ENCODE data around the gene ZNF423.
"Not testable (repeated sequence)": the region's sequence is repeated elsewhere in the genome, so short reads cannot be mapped to it uniquely, and the experiment has no call there.

ZNF423 gene

DNA sequence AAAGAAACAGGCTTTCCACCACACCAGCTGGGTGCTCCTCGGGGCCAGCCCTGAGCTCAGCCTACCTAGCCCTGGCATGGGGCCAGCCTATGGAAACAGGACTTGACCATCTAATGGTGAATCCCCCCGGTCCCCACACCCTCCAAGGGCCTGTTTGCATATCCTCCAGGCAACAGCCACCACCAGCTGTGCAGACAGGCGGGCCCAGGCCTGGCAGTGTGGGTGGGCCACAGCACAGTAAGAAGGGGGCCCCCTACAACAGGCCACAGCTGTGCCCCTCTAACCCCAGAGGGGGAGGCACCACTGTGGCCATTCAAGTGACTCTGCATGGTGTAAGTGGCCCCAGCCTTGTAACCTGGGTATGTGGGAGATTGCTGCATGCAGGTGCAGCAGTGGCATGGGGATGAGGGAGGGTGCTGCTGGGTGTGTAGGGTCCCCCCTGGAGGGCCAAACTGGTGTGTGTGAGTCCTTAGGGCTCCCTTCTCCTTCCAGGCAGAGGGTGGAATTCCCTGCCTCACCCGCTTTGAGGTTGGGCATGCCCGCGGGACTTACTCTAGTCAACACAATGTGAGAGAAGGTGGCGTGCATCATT, 334.1 kb downstream of the ZNF423 start:
- Histone ChIP-seq H3K4me3 (no peak overlapping the region), H3K27ac (no peak overlapping the region)

DNA sequence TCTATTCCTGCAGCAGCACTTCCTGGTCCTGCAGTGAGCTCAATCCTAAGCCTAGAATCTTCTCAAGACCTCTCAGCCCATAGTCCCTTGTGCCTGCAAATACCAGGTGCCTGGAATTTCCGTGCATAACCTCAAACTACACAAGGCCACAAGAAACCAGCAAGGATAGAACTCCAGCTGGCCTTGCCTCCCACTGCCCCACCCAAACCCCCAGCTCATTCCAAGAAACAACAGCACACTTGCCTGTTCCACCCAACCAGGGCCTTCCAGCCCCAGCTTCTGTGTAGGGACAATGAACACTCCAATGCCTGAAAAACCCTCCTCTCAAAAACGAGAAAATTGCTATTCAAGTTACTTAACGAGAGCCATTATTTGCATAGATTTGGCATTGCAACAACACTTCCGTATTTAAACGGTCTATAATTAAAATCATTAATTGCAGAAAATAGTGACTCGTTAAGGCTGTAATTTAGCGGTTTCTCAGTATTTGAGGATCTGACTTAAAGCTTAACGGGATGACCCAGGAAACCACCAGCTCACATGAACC, 335.3 kb downstream of the ZNF423 start:
- Histone ChIP-seq H3K4me3 (no peak overlapping the region), H3K27ac (no peak overlapping the region)

DNA sequence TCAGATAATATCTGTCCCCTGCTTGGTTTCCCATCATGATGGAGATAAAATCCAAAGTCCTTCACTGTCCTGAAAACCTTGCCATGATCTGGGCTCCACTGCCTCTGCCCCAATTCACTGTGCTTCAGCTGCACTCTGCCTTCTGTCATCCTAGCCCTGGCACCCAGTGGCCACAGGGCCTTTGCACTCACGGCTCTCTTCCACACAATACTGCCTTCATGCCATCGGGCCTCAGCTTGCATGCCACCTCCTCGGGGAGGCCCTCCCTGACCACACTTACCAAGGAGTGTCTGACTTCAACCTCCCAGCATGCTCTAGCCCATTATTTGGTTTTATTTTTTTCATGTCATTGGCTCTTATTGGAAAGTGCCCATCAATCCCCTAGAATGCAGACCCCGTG, 336.2 kb downstream of the ZNF423 start:
- Histone ChIP-seq H3K4me3 (no peak overlapping the region), H3K27ac (no peak overlapping the region)

DNA sequence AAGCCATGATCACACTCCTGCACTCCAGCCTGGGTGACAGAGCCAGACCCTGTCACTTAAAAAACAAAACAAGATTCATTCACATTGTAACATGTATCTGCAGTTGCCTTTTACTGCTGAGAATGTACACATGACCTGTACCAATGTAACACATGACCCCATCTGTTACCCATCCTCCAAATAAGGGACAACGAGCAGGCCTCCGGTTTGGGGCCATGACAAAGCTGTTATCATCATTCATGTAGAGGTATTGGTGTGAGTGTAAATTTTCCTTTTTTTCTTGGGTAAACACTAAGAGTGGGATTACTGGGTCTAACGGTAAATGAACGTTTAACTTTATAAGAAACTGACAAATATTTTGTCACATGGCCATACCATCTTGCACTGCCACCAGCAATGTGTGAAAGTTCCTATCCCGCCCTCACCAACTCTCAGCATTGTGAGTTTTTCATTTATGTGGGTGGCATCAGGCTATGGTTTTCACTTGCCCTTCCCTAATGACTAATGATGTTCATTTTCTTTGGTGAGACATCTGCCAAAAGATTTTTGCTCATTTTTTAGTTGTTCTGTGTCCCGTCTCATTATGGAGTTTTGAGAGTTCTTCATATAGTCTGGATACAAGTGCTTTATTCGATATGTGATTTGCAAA, 336.8 kb downstream of the ZNF423 start:
- H3K4me3 ChIP-seq = no peak overlapping the region
- no peak overlapping the region for H3K27ac ChIP-seq

DNA sequence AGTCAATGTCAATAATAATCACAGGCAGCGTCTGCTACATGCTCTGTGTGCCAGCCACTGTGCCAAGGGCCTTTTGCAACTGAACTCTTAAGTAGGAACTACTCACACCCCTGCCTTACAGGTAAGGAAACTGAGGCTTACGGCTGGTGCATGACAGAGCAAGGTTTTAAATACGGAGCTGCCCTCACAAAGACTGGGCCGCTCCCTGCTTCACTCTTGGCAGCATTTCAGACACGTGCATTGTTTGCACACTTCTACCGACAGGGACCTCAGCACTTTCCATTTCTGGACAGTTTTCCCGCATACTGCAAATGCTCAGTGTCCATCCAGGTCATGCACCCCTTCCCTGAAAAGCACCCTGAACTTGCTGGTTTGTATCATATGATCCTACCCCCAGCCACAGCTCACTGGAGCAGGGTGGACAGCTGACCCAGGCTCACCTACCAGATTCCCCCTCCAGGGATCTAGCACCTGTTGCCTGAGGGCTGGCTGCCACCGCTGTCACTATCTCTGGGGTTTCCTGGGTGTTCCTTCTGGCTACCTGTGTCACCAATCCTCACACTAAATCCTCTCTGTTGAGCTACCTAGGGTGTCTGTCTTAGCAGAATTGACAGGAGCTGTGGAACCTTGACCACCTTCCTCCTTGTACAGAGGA, 339.4 kb downstream of the ZNF423 start:
- Histone ChIP-seq H3K4me3 (no peak overlapping the region), H3K27ac (no peak overlapping the region)

DNA sequence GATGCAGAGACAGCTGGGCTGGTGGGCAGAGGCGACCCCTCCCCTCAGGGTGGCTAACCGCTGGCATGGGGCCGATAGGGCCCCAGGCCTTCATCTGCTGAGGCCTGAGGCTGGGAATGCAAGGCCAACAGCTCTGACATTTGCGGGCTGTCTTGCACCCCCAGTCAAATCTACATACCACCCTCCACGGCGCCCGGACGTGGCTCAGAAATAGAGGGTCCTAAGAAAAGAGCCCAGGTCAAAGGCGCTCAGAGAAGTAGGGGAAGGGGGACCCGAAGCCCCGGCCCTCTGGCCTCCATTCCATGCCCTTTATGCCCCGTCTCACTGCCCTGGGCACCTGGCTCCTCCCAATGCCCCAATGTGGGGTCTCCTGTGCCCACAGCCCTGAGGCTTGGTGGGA, 340.1 kb downstream of the ZNF423 start:
- no peak overlapping the region for H3K4me3 ChIP-seq
- H3K27ac ChIP-seq = no peak overlapping the region

DNA sequence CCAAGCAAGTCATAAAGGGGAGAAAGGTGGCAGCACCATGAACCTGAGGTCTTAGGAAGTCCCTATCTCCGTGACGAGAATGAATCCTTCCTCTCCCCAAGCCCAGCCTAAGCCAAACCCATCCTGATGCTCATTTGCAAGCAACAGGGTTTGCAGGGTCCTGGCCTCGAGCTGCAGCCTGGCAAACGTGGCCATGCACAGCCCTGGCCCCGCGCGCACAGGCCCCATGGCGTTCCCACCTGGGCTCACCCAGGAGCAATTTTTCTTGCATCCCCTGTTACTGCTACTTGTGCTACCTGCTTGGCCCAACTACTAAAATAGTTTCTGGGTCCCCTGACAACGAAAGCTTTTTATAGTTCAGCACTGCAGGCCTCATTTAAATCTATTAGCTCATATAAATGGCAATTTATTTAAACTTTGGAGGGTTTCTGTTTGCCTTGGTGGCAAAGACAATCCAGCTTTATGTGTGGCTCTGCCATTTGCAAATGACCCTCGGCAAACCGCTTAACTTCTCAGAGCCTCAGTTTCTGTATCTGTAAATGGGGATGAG, 340.8 kb downstream of the ZNF423 start:
- Histone ChIP-seq H3K4me3 (no peak overlapping the region), H3K27ac (no peak overlapping the region)

DNA sequence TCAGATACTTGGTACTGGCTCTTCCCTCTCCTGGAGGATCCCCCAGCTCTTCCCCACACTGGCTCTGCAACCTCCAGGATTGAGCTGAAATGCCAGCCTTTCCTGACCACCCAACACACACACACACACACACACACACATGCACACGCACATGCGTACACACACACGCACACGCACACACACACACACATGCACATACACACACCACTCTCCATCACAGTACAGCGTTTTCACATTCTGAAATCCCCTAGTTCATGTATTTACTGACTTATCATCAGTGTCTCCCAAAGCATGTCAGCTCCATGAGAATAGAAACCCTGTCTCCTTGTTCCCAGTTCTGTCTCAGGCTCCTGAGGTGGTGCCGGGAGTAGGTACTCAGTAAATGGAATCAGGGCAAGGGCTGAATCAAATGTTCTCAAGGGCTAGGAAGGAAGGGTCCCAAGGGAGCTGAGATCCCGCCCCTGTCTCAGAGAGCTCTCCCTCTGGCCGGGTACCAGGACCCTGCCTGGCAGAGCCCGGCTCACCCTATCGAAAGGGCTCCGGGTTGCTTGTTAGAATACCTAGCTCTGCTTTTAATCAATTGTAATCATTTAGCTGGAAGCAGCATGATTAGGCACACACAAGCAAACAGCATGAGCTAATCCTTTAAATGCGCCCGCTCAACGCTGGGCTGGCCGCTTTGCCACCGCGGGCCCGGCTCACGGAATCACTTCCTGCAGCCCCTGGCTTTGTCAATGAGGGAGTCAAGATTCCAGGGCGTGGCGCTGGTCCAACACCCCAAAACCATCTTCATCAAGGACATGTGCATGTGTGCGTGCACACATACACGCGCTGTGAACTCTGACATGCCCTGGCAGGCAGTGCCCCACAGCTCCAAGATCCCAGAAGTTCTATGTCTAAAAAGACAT, 341.6 kb downstream of the ZNF423 start:
- Histone ChIP-seq H3K4me3 (no peak overlapping the region), H3K27ac (no peak overlapping the region)

DNA sequence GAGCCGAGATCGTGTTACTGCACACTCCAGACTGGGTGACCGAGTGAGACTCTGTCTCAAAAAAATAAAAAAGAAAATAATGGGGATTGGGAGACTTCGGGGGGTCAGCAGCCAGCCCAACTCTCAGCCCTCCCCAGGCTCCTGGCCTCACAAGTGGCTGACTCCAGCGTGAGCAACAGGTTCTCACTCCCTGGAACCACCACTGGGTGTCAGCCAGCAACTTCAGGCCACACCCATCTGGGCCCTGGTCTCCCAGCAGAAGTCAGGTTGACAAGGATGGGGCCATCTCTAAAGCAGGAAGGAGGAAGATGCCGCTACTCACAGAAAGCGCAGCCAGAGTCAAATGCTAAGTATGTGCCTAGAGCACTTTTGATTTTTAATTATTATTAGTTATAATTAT, 342.9 kb downstream of the ZNF423 start:
- Histone ChIP-seq H3K4me3 (no peak overlapping the region), H3K27ac (no peak overlapping the region)

DNA sequence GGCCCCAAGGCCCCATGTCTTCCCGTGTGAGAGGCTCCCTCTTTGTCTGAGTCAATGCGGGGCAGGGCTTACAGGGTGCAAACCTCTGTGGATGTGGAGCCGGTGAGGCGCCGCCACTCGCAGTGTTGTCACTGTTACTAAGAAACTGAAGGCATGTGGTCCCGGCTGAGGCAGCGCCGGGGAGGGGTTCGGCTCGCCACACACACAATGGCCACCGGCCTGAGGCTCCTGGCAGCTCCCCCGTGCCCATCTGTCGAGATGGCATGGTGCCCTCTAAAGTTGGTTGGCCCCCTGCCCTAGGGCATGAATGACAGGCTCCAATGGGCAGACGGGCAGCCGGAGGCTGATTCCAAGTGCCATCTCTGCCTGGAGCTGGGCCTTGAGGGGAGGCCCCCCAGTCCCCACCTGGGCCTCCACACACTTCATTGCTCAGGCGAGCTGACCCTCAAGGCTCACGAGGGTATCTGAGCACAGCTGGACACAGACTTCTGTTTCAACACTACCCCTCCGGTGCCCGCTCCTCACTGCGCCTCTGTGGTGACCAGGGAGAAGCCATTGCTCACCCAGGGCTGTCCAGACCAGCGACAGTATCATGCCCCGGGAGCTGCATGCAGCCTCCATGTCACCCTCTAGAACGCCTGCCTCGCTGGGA, 345.1 kb downstream of the ZNF423 start:
- no peak overlapping the region for H3K4me3 ChIP-seq
- no peak overlapping the region for H3K27ac ChIP-seq

DNA sequence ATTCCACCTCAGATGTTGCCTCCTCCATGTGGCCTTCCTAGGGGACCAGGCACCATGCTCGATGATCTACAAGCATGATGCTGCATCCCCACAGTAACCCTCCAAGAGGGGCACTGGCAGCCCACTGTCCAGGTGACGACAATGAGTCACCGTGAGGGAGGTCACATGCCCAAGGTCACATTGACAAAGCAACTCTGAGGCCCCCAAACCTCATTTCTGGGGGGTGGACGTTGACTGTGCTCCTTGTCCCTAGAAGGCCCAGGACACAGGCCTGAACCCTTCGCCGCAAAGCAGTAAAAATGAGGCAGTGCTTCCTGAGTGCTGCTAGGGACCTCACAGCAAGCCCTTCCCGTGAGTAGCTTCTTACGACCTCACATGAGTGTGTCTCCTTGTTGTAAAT, 345.8 kb downstream of the ZNF423 start:
- no peak overlapping the region for H3K27ac ChIP-seq
- no peak overlapping the region for H3K4me3 ChIP-seq

DNA sequence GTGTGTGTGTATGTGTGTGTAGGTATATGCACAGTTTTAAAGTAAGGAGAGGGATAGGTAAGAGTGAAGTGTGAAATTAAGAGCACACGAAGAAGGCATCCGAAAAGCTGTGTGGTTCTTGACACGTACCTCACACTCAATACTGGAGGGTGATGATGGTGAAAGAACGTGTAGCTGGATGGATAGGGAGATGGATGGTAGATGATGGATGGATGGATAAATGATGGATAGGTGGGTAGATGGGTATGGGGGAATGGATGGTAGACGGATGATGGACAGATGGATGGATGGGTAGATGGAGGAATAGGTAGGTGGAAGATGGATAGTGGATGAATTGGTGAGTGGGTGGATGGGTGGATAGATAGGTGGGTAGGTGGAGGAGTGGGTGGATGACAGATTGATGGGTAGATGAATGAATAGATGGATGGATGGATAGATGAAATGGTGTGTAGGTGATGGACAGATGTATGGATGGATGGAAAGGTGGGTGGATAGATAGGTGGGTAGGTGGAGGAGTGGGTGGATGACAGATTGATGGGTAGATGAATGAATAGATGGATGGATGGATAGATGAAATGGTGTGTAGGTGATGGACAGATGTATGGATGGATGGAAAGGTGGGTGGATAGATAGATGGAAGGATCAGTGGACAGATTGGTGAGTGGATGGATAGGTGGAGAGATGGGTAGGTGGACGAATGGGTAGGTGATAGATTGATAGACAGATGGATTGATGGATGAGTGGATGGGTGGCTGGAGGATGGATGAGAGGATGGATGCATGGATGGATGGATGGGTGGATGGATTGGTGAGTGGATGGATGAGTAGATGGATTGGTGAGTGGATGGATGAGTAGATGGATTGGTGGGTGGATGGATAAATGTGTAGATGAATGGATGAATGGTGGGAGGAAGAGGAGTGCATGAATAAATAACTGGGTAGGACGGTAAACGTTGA, 349.6 kb downstream of the ZNF423 start:
- H3K4me3 ChIP-seq, H3K27ac ChIP-seq: not testable (repeated sequence)

DNA sequence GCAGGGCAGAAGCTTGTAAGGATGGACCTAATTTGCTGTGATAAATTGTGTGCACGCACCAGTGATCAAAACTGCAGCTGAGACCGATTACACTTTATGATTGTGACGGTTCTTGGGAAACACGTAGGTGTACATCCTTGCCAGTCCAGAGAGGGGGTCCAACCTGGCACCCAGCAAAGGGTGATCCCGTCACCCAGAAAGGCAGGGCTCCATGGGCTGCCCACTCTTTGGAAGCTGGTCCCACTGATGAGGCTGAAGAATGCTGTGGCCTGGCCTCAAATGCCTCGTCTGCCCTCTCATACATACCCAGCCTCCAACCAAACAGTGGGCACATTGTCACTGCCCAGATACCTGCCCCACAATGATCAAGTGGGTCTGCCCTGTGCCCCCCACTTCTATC, 350.4 kb downstream of the ZNF423 start:
- Histone ChIP-seq H3K27ac (no peak overlapping the region), H3K4me3 (no peak overlapping the region)

DNA sequence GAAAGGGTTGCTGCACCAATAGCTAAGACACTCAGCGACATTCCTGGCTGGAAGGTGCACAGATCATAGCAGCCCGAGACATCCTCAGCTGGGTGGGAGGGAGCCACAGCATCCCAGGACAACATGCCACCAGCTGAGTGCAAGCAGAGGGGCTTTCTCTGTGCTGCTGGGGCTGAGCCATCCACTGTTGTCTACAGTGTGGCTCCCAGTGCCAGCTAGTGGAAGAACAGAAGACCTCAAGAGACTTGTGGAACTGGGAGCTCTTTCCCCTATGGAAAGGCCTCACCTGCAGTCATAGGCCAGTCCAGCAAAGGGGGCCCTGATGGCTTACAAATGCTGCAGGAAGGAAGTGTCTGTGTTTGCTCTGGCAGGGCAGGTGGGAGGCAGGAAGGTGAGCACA, 351.3 kb downstream of the ZNF423 start:
- no peak overlapping the region for H3K4me3 ChIP-seq
- no peak overlapping the region for H3K27ac ChIP-seq

DNA sequence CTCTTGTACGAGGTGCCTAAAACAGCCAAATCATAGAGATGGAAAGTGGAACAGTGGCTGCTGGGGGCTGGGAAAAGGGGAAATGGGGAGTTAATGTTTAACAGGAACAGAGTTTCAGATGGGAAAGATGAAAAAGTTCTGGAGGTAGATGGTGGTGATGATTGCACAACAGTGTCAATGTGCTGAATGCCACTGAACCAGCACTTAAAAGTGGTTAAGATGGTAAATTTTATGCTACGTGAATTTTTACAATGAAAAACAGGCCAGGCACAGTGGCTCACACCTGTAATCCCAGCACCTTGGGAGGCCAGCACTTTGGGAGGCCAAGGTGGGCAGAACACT, 351.9 kb downstream of the ZNF423 start:
- Histone ChIP-seq H3K4me3 (no peak overlapping the region), H3K27ac (no peak overlapping the region)

DNA sequence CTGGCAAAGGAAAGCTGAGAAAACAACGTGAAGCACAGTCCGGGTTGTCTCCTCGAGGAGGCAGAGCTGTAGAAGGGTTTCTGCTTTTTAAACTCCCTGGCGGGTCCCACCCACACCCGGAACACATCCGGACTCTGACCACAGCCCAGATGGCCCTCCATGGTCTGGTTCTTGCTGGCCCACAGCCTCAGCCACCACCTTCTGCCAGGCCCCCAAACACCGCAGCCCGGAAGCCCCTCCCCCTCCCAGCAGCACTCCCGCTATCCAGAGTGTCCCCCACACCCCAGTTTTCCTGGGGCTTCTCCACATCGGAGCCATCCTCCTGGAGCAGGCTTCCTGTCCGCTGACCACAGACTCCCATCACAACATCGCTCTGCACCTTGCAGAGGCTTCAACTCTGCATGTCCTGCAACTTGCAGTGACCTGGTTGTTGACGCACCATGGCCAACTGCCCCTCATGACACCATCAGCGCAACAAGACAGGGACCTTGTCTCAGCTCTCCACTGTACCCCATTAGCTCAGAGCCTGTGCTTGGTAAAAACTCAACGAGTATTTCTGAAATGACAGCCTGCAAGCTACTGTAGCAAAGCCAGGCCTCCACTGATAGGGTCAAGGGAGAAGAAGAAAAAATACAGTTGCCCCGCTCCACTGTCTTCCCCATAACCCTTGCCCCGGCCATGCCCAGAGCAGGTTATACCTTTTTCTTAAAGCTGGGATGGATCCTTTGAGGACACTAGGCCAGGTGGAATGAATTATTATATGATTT, 352.5 kb downstream of the ZNF423 start:
- no peak overlapping the region for H3K4me3 ChIP-seq
- H3K27ac ChIP-seq = no peak overlapping the region

DNA sequence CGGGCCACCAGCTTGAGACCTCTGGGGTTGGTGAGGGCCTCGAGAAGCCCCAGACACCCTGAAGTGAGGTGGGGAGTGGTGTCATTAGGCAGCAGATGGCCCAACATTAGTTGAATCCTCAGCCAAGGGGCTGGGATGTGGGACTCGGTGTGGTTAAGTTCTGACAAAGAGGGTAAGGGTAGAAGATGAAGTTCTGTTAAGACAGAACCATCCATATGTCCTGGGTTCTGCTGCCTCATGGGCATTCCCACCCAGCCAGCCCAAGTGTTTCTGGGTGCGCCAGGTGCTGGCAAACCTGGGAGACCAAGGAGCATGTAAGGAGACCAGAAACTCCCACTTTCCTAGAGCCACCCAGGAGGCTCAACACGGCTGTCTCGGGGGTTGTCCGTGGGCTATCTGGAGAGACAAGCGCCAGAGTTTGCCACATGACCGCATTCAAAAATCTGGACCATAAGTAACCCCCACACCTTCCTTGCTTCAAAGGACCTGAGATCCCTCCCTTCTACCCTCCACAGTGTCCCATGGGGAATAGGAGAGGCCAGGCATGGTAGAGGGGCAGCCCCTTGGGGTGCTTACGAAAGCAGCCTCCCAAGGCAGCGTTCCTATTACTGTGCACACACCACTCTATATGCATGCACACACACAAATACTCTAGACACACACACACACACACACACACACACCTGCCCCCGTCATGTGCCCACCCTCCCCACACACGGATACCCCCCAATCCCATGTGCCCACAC, 353.6 kb downstream of the ZNF423 start:
- no peak overlapping the region for H3K27ac ChIP-seq

More for the DNA sequence above, 353.6 kb downstream of the ZNF423 start:
- no peak overlapping the region for H3K4me3 ChIP-seq
